Calu3 (cell line): ENCODE data around the gene EIF2AK3. TPM values are rescaled to one million over a fixed set of nuclear protein-coding genes. Genes with fewer than 3 reads are reported as not detected.

Experiments used
- BruUV-seq: library from RNA; stranded (reverse); fragments of 400-500 nt; replicated peaks from 2 replicates; lab custom pipeline; 2021; lab: Mats Ljungman, UMichigan
- CTCF ChIA-PET: fragments of 300-600 bp; sonication (Branson Sonifier 250); formaldehyde crosslinking; loops from one replicate; lab custom pipeline; 2022; ENCODE audit warnings: antibody characterized with exemption; lab: Charles Lee
- DNase-seq: peaks from one replicate; pipeline ENCODE4 v3.0.0; 2022
- H3K27ac Mint-ChIP-seq: one replicate; pipeline ENCODE4 v1.8.0; 2022; ENCODE audit warnings: mixed read lengths; ENCODE audit not compliant: unreplicated experiment
- H3K27me3 Mint-ChIP-seq: one replicate; pipeline ENCODE4 v1.8.0; 2022; ENCODE audit warnings: mixed read lengths; ENCODE audit not compliant: unreplicated experiment
- H3K36me3 Mint-ChIP-seq: one replicate; pipeline ENCODE4 v1.8.0; 2022; ENCODE audit warnings: mild to moderate bottlenecking, moderate library complexity, mixed read lengths; ENCODE audit not compliant: insufficient read depth, unreplicated experiment
- H3K4me1 Mint-ChIP-seq: one replicate; pipeline ENCODE4 v1.8.0; 2022; ENCODE audit warnings: mild to moderate bottlenecking, low read depth, mixed read lengths; ENCODE audit not compliant: unreplicated experiment
- H3K4me3 Mint-ChIP-seq: one replicate; pipeline ENCODE4 v1.8.0; 2022; ENCODE audit warnings: mild to moderate bottlenecking, low read depth, moderate library complexity, mixed read lengths; ENCODE audit not compliant: unreplicated experiment
- H3K9me3 Mint-ChIP-seq: one replicate; pipeline ENCODE4 v1.8.0; 2022; ENCODE audit warnings: low read depth, mixed read lengths; ENCODE audit not compliant: unreplicated experiment
- intact Hi-C: fragments of 100-400 bp; cut with micrococcal nuclease; formaldehyde crosslinking; loops from one replicate; pipeline ENCODE4 v1.10.0; 2022; ENCODE audit not compliant: unreplicated experiment
- total RNA-seq: library from RNA; stranded (reverse); gene quantifications from 2 replicates; pipeline ENCODE4 v1.2.3, GENCODE V29; 2022
- TF ChIP-seq, protein P1 (sequence below): fragments of 200-600 bp; IDR thresholded peaks from one replicate; pipeline ENCODE4 v1.8.0; 2022; ENCODE audit warnings: antibody characterized with exemption; ENCODE audit not compliant: unreplicated experiment

EIF2AK3 gene
- total RNA-seq, 1 experiment from 2014 or later: 17.4 TPM

DNA sequence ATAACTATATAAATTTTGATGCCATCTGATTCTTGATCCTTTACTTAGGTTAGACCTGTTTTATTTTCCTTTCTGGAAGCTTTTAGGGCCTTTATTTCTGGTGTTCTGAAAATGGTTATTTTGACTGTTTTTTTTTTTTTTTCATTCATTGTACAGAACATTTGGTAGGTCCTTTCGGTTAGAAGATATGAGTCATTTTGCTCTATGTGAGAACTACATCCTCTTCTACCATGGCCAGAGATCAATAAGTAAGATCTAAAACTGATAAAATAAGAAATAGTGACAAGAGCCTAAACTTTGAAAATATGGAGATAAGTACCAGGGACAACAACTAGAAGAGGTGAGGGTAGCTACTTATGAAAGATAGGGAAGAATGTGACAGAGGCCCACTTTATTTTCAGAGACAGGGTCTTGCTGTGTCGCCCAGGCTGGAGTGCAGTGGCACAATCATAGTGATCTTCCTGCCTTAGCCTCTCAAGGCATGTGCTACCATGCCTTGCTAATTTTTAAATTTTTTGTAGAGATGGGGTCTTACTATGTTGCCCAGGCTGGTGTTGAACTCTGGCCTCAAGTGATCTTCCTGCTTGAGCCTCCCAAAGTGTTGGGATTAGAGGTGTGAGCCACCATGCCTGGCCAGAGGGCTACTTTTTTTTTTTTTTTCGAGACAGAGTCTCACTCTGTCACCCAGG, 66.5 kb downstream of the EIF2AK3 start:
- TF ChIP-seq, protein P1, sequence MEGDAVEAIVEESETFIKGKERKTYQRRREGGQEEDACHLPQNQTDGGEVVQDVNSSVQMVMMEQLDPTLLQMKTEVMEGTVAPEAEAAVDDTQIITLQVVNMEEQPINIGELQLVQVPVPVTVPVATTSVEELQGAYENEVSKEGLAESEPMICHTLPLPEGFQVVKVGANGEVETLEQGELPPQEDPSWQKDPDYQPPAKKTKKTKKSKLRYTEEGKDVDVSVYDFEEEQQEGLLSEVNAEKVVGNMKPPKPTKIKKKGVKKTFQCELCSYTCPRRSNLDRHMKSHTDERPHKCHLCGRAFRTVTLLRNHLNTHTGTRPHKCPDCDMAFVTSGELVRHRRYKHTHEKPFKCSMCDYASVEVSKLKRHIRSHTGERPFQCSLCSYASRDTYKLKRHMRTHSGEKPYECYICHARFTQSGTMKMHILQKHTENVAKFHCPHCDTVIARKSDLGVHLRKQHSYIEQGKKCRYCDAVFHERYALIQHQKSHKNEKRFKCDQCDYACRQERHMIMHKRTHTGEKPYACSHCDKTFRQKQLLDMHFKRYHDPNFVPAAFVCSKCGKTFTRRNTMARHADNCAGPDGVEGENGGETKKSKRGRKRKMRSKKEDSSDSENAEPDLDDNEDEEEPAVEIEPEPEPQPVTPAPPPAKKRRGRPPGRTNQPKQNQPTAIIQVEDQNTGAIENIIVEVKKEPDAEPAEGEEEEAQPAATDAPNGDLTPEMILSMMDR: no peak
- Mint-ChIP-seq H3K9me3 (no peaks in the 10 kb centered on the region), H3K27ac (no peak overlapping the region), H3K27me3 (no peaks in the 10 kb centered on the region), H3K4me3 (no peak overlapping the region), H3K4me1 (no peaks in the 10 kb centered on the region), H3K36me3 (peaks cover 5% of the 10 kb centered on the region)
- CTCF ChIA-PET: no interaction called here
- no peak for DNase-seq
- intact Hi-C loops: no loop called here
- BruUV-seq: no TSS peak

DNA sequence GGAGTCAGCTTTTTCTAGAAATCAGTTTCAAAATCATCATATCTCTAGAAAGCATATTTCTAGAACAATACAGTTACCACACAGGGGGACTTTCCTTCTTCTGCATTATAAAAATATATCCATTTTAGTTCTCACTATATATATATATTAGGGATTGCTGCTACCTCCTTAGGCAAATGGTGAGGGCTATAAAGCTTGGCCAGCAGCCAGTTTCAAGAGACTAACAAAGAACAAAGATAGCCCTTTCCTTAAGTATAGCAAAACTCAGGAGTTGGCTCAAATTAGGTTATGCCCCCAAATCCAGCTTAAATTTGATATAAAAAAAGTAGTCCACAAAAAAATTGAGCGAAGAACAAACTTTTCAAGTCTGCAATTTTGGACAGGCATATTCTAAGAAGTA, 70.0 kb downstream of the EIF2AK3 start:
- intact Hi-C loops: loop anchor here (10.0 kb wide), 1 partner anchor 362 kb away; no protein-coding TSS in a partner anchor
- H3K27me3 Mint-ChIP-seq: no peaks in the 10 kb centered on the region
- peaks cover 5% of the 10 kb centered on the region for H3K36me3 Mint-ChIP-seq
- H3K4me3 Mint-ChIP-seq: no peak overlapping the region
- H3K9me3 Mint-ChIP-seq: no peaks in the 10 kb centered on the region
- no peak for DNase-seq
- TF ChIP-seq, protein P1: no peak
- CTCF ChIA-PET: interaction anchor here (0.6 kb wide), 1 partner anchor 1407 kb away, joined by 3 read pairs; no protein-coding TSS in a partner anchor
- no TSS peak for BruUV-seq
- no peaks in the 10 kb centered on the region for H3K4me1 Mint-ChIP-seq
- H3K27ac Mint-ChIP-seq: no peak overlapping the region

- no TSS peak for BruUV-seq
- Mint-ChIP-seq H3K4me3 (no peak overlapping the region), H3K27me3 (no peaks in the 10 kb centered on the region), H3K27ac (no peak overlapping the region), H3K36me3 (peaks cover 5% of the 10 kb centered on the region), H3K4me1 (no peaks in the 10 kb centered on the region), H3K9me3 (no peaks in the 10 kb centered on the region)
- CTCF ChIA-PET: no interaction called here
- no peak for DNase-seq
- TF ChIP-seq, protein P1: no peak
- intact Hi-C loops: loop anchor here (10.0 kb wide), 1 partner anchor 361 kb away; no protein-coding TSS in a partner anchor
Observed at GRCh38 chr2:88556026-88556425, 71.2 kb downstream of the EIF2AK3 start.

DNA sequence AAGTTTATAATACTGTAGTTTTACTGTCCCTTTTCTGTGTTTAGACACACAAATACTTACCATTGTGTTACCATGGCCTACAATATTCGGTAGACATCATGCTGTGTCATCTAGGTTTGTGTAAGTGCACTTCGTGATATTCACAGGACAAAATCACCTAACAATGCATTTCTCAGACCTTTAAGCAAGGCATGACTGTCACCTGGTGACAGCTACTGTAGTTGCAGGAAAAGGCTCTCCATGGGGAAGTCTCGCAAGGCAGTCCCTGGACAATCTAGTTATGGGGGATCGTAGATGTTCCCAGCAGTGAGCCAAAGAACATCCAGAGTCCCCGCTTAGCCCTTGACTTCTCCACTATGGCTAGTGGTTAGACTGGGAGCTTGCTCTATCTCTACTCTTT, 73.1 kb downstream of the EIF2AK3 start:
- no peaks in the 10 kb centered on the region for H3K4me1 Mint-ChIP-seq
- CTCF ChIA-PET: interaction anchor here (0.6 to 0.7 kb wide), 2 partner anchors 72 to 100 kb away, joined by 3 read pairs; no protein-coding TSS in a partner anchor
- H3K4me3 Mint-ChIP-seq: no peak overlapping the region
- no peak overlapping the region for H3K27ac Mint-ChIP-seq
- TF ChIP-seq, protein P1: no peak
- intact Hi-C loops: loop anchor here (10.0 kb wide), 1 partner anchor 359 kb away; no protein-coding TSS in a partner anchor
- no peak for DNase-seq
- H3K9me3 Mint-ChIP-seq: no peaks in the 10 kb centered on the region
- H3K27me3 Mint-ChIP-seq: peaks cover 12% of the 10 kb centered on the region
- no peaks in the 10 kb centered on the region for H3K36me3 Mint-ChIP-seq
- BruUV-seq: no TSS peak
